ENCODE results near the gene MAEA.

GRCh38 chr4:1377606-1378261 lies 88.0 kb downstream of the MAEA start:
- TF ChIP-seq YY1 (IDR thresholded peaks at IDR 0.05; ENCODE audit: insufficient read depth, insufficient read length), result no peak
- no peak for TF ChIP-seq SUZ12 (IDR thresholded peaks at IDR 0.05; ENCODE audit: extremely low read depth, insufficient read depth, insufficient read length)
